Measurements from ENCODE around the gene CRYL1. TPM values are rescaled to one million over a fixed set of nuclear protein-coding genes. Genes with fewer than 3 reads are reported as not detected.

CRYL1 gene
- total and polyA plus RNA-seq, 2 of the 8 experiments (the other 6 are each of a cell fraction or from before 2014, with no cell fraction given): 1.9 to 6.4 TPM

- no peak for TF ChIP-seq GTF2F1 (IDR thresholded peaks at IDR 0.05; ENCODE audit: borderline replicate concordance, low read depth, low read length)
- TF ChIP-seq E2F6 (IDR thresholded peaks at IDR 0.05): no peak
- TF ChIP-seq CBX8 (IDR thresholded peaks at IDR 0.05; ENCODE audit: borderline replicate concordance, low read depth, low read length): no peak
- no peak for TF ChIP-seq JUND (IDR thresholded peaks at IDR 0.05; ENCODE audit: low read length)
- TF ChIP-seq KDM5A (IDR thresholded peaks at IDR 0.05; ENCODE audit: low read length): no peak
- no peak for TF ChIP-seq MAX (IDR thresholded peaks at IDR 0.05)
- TF ChIP-seq CEBPB (IDR thresholded peaks at IDR 0.05; ENCODE audit: low read depth, low read length): no peak
Measured at GRCh38 chr13:20570517-20570916, 44.9 kb upstream of the CRYL1 start (continued).
